Smooth muscle cell (in vitro differentiated cells): ENCODE data around the gene PDLIM4. TPM values are rescaled to one million over a fixed set of nuclear protein-coding genes. Genes with fewer than 3 reads are reported as not detected.
A peak's percentile ranks its signal among the peaks of the same experiment; 100 is the strongest.

ENCODE experiments used
- DNase-seq: peaks from one replicate; lab custom pipeline; 2025; ENCODE audit not compliant: unreplicated experiment; lab: John Stamatoyannopoulos, UW
- H2AFZ ChIP-seq: fragments of 200-600 bp; sonication (generic); 2 replicates; pipeline ENCODE4 v1.6.0; 2016; ENCODE audit warnings: antibody characterized with exemption, low read depth, mild to moderate bottlenecking
- H3F3A ChIP-seq: fragments of 200-600 bp; sonication (generic); 2 replicates; pipeline ENCODE4 v1.6.0; 2017; ENCODE audit warnings: antibody characterized with exemption, low read depth
- H3K27ac ChIP-seq: fragments of 200-600 bp; sonication (generic); 2 replicates; pipeline ENCODE4 v1.5.1; 2016; ENCODE audit warnings: low read depth, mild to moderate bottlenecking
- H3K27me3 ChIP-seq: fragments of 200-600 bp; sonication (generic); 2 replicates; pipeline ENCODE4 v1.6.1; 2016; ENCODE audit warnings: low read depth, mild to moderate bottlenecking
- H3K36me3 ChIP-seq: fragments of 200-600 bp; sonication (generic); 2 replicates; pipeline ENCODE4 v1.5.1; 2016; ENCODE audit warnings: low read depth
- H3K4me1 ChIP-seq: fragments of 200-600 bp; sonication (generic); 2 replicates; pipeline ENCODE4 v1.5.1; 2016; ENCODE audit warnings: low read depth
- H3K4me2 ChIP-seq: fragments of 200-600 bp; sonication (generic); 2 replicates; pipeline ENCODE4 v1.6.0; 2016; ENCODE audit warnings: mild to moderate bottlenecking
- H3K4me3 ChIP-seq: fragments of 200-600 bp; sonication (generic); 2 replicates; pipeline ENCODE4 v1.5.1; 2016; ENCODE audit warnings: mild to moderate bottlenecking
- H3K79me2 ChIP-seq: fragments of 200-600 bp; sonication (generic); 2 replicates; pipeline ENCODE4 v1.6.0; 2016; ENCODE audit warnings: low read depth, mild to moderate bottlenecking
- H3K9ac ChIP-seq: fragments of 200-600 bp; sonication (generic); 2 replicates; pipeline ENCODE4 v1.6.0; 2016; ENCODE audit warnings: low read depth
- H3K9me3 ChIP-seq: fragments of 200-600 bp; sonication (generic); replicated peaks from 2 replicates; pipeline ENCODE4 v1.5.1; 2016; ENCODE audit warnings: low read depth
- H4K20me1 ChIP-seq: fragments of 200-600 bp; sonication (generic); 2 replicates; pipeline ENCODE4 v1.6.0; 2016; ENCODE audit warnings: low read depth
- WGBS: methylation state at CpG from one replicate; pipeline ENCODE4 v1.1.7; 2016; ENCODE audit warnings: low lambda C conversion rate; 5-methylcytosine and 5-hydroxymethylcytosine counted together
- polyA plus RNA-seq: library from polyadenylated mRNA; unstranded; fragments of >200 nt; fragmentation: Nextera tagmentation; extraction: Ambion mirVana; gene quantifications from 2 replicates; pipeline ENCODE4 v1.2.1, GENCODE V29; 2016
- total RNA-seq: library from RNA; depleted of rRNA; stranded (reverse); fragments of >200 nt; gene quantifications from 2 replicates; pipeline ENCODE4 v1.2.3, GENCODE V29; 2014
- TF ChIP-seq, protein P1 (sequence below): fragments of 200-600 bp; sonication (generic); IDR thresholded peaks from 2 replicates; pipeline ENCODE4 v1.5.1; 2017; ENCODE audit warnings: borderline replicate concordance, mild to moderate bottlenecking, antibody characterized with exemption; ENCODE audit not compliant: insufficient read depth, poor library complexity, severe bottlenecking

The PDLIM4 gene
- total and polyA plus RNA-seq, 2 experiments from 2014 or later, result 93.8 to 275 TPM

GRCh38 chr5:132209901-132210545, 47.5 kb upstream of the PDLIM4 start:
- Histone ChIP-seq H3K4me2 (no peak overlapping the region), H3F3A (peaks cover 6% of the 10 kb centered on the region), H3K79me2 (peaks cover 12% of the 10 kb centered on the region), H3K9me3 (no peaks in the 10 kb centered on the region), H2AFZ (no peak overlapping the region), H3K4me3 (no peak overlapping the region), H3K27me3 (no peaks in the 10 kb centered on the region), H3K4me1 (no peaks in the 10 kb centered on the region), H3K36me3 (peaks cover 9% of the 10 kb centered on the region), H3K9ac (no peak overlapping the region), H4K20me1 (peaks cover 96% of the 10 kb centered on the region), H3K27ac (peak overlapping the region; percentile 24)
- DNase-seq, result no peak
- WGBS, result 98% methylated on average over 11 of the region's 11 CpGs
- TF ChIP-seq, protein P1, sequence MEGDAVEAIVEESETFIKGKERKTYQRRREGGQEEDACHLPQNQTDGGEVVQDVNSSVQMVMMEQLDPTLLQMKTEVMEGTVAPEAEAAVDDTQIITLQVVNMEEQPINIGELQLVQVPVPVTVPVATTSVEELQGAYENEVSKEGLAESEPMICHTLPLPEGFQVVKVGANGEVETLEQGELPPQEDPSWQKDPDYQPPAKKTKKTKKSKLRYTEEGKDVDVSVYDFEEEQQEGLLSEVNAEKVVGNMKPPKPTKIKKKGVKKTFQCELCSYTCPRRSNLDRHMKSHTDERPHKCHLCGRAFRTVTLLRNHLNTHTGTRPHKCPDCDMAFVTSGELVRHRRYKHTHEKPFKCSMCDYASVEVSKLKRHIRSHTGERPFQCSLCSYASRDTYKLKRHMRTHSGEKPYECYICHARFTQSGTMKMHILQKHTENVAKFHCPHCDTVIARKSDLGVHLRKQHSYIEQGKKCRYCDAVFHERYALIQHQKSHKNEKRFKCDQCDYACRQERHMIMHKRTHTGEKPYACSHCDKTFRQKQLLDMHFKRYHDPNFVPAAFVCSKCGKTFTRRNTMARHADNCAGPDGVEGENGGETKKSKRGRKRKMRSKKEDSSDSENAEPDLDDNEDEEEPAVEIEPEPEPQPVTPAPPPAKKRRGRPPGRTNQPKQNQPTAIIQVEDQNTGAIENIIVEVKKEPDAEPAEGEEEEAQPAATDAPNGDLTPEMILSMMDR, result no peak

GRCh38 chr5:132210944-132211343, 46.6 kb upstream of the PDLIM4 start:
- TF ChIP-seq, protein P1, result no peak
- Histone ChIP-seq H3K27me3 (no peaks in the 10 kb centered on the region), H3K4me2 (no peak overlapping the region), H3K79me2 (peaks cover 12% of the 10 kb centered on the region), H3K4me3 (no peak overlapping the region), H4K20me1 (peaks cover 89% of the 10 kb centered on the region), H3K36me3 (peaks cover 9% of the 10 kb centered on the region), H3K9me3 (no peaks in the 10 kb centered on the region), H3K4me1 (no peaks in the 10 kb centered on the region), H3K27ac (no peak overlapping the region), H3F3A (peaks cover 6% of the 10 kb centered on the region), H2AFZ (no peak overlapping the region), H3K9ac (no peak overlapping the region)
- 100% methylated on average over 1 of the region's 1 CpG for WGBS
- no peak for DNase-seq

- Histone ChIP-seq H3K27ac (no peak overlapping the region), H3K36me3 (peaks cover 4% of the 10 kb centered on the region), H3K79me2 (peaks cover 10% of the 10 kb centered on the region), H3K4me3 (no peak overlapping the region), H4K20me1 (peaks cover 89% of the 10 kb centered on the region), H3K4me2 (no peak overlapping the region), H3K4me1 (no peaks in the 10 kb centered on the region), H3K9ac (no peak overlapping the region), H3F3A (peaks cover 7% of the 10 kb centered on the region), H3K9me3 (no peaks in the 10 kb centered on the region), H2AFZ (no peak overlapping the region), H3K27me3 (no peaks in the 10 kb centered on the region)
- DNase-seq, result no peak
- WGBS, result 64% methylated on average over 1 of the region's 1 CpG
- TF ChIP-seq, protein P1, result no peak
Observed at GRCh38 chr5:132211787-132212186, 45.7 kb upstream of the PDLIM4 start.

DNA sequence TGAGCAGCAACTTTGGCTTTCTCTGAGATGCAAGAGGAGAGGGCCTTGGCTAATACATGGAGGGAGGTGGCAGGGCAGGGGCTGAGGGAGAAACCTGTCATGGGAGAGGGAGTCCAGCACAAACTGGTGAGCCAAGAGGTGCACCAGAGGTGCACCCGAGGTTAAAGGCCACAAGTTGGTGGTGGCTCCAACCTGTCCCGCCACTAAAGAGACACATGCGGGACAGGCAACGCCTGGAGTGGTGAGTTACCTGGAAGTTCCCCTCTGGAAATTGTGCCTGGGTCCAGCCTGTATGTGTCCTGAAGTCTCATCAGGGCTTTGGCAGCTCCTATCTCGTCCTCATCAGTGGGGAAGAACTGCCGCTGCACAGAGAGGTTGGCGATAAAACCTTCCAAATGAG, 43.8 kb upstream of the PDLIM4 start:
- H3K79me2 ChIP-seq, result peaks cover 20% of the 10 kb centered on the region
- peaks cover 4% of the 10 kb centered on the region for H3K36me3 ChIP-seq
- no peak overlapping the region for H3K4me3 ChIP-seq
- no peak overlapping the region for H3K27ac ChIP-seq
- H3K4me1 ChIP-seq, result no peaks in the 10 kb centered on the region
- no peak for DNase-seq
- WGBS, result 95% methylated on average over 7 of the region's 7 CpGs
- H3K9ac ChIP-seq, result no peak overlapping the region
- H4K20me1 ChIP-seq, result peaks cover 93% of the 10 kb centered on the region
- no peak overlapping the region for H3K4me2 ChIP-seq
- H3F3A ChIP-seq, result peaks cover 7% of the 10 kb centered on the region
- TF ChIP-seq, protein P1, result no peak
- no peak overlapping the region for H2AFZ ChIP-seq
- H3K27me3 ChIP-seq, result no peaks in the 10 kb centered on the region
- no peaks in the 10 kb centered on the region for H3K9me3 ChIP-seq
